ENCODE measurements around the gene NOS1AP.

NOS1AP gene

DNA sequence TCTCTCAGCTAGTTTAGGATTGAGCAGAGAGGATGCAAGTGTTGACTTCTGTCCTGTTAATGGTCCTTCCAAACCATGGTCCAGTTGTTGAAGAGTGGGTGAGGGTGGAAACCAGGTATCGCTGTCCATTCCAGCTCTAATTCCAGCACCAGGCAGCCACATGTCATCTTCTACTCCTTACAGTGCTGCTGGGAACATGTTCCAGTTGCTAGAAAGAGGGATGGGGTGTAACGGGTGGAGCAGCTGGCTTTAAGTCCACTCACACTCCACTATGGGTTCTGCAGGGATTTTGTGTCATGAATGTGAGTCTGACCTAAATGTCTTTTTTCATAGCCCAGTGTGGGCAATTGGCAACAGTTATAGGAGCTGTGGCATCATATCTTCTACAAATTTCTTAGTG lies 25.2 kb downstream of the NOS1AP start:
- Histone ChIP-seq H3K9ac (ENCODE audit: low read length) (no peak overlapping the region), H3K9me3 (replicated peaks; ENCODE audit: insufficient read depth, low read length) (no peaks in the 10 kb centered on the region), H2AFZ (ENCODE audit: low read length) (no peak overlapping the region), H3K4me3 (ENCODE audit: low read length) (no peak overlapping the region), H3K79me2 (ENCODE audit: low read length) (no peaks in the 10 kb centered on the region), H3K27me3 (replicated peaks; ENCODE audit: insufficient read depth, low read length) (no peaks in the 10 kb centered on the region), H3K36me3 (replicated peaks; ENCODE audit: insufficient read depth, low read length) (no peaks in the 10 kb centered on the region), H3K27ac (ENCODE audit: low read length) (no peak overlapping the region), H3K9me2 (replicated peaks; ENCODE audit: insufficient read depth, low read length) (no peaks in the 10 kb centered on the region), H4K20me1 (ENCODE audit: insufficient read depth, low read length) (no peaks in the 10 kb centered on the region), H3K4me2 (ENCODE audit: low read depth, low read length) (no peak overlapping the region), H3K4me1 (ENCODE audit: low read length) (no peaks in the 10 kb centered on the region), H3F3A (ENCODE audit: insufficient read depth, low read length) (no peaks in the 10 kb centered on the region)
- no peak for DNase-seq
- TF ChIP-seq, protein P1, sequence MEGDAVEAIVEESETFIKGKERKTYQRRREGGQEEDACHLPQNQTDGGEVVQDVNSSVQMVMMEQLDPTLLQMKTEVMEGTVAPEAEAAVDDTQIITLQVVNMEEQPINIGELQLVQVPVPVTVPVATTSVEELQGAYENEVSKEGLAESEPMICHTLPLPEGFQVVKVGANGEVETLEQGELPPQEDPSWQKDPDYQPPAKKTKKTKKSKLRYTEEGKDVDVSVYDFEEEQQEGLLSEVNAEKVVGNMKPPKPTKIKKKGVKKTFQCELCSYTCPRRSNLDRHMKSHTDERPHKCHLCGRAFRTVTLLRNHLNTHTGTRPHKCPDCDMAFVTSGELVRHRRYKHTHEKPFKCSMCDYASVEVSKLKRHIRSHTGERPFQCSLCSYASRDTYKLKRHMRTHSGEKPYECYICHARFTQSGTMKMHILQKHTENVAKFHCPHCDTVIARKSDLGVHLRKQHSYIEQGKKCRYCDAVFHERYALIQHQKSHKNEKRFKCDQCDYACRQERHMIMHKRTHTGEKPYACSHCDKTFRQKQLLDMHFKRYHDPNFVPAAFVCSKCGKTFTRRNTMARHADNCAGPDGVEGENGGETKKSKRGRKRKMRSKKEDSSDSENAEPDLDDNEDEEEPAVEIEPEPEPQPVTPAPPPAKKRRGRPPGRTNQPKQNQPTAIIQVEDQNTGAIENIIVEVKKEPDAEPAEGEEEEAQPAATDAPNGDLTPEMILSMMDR (IDR thresholded peaks at IDR 0.05; ENCODE audit: low read length): no peak
- no peak for TF ChIP-seq EZH2phosphoT487 (IDR thresholded peaks at IDR 0.05; ENCODE audit: low read length)
- TF ChIP-seq EZH2 (optimal IDR thresholded peaks at IDR 0.05; ENCODE audit: low read depth, low read length): no peak

DNA sequence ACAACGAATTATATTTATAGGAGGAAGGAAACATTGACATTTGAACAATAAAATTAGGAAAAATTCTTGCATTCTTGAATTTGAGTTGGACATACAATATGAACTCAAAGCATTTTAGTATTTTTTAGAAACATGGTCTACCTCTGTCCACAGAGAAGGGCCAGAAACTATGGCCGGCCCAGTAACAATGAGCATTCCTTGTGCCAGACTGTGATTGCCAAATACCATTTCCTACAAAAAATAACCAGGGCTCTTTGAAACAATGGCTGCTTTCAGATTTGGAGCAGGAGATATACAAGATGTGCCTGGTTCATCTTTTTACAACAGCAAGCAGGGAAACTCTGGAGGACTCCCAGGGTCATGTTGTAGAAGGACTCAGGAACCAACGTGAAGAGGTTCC lies 38.4 kb downstream of the NOS1AP start:
- Histone ChIP-seq H3K79me2 (ENCODE audit: low read length) (0 out of 2 replicates have a peak, but pooled peaks cover 4% of the 10 kb centered on the region), H3K4me3 (ENCODE audit: low read length) (no peak overlapping the region), H3K4me2 (ENCODE audit: low read depth, low read length) (no peak overlapping the region), H3K36me3 (replicated peaks; ENCODE audit: insufficient read depth, low read length) (no peaks in the 10 kb centered on the region), H4K20me1 (ENCODE audit: insufficient read depth, low read length) (no peaks in the 10 kb centered on the region), H3K9ac (ENCODE audit: low read length) (no peak overlapping the region), H3K27ac (ENCODE audit: low read length) (no peak overlapping the region), H3K4me1 (ENCODE audit: low read length) (peaks cover 11% of the 10 kb centered on the region), H2AFZ (ENCODE audit: low read length) (no peak overlapping the region), H3K9me3 (replicated peaks; ENCODE audit: insufficient read depth, low read length) (no peaks in the 10 kb centered on the region), H3K27me3 (replicated peaks; ENCODE audit: insufficient read depth, low read length) (no peaks in the 10 kb centered on the region), H3F3A (ENCODE audit: insufficient read depth, low read length) (peaks cover 10% of the 10 kb centered on the region; the same call in 1 of the 2 replicates), H3K9me2 (replicated peaks; ENCODE audit: insufficient read depth, low read length) (no peaks in the 10 kb centered on the region)
- TF ChIP-seq, protein P1 (IDR thresholded peaks at IDR 0.05; ENCODE audit: low read length): no peak
- no peak for TF ChIP-seq EZH2 (optimal IDR thresholded peaks at IDR 0.05; ENCODE audit: low read depth, low read length)
- TF ChIP-seq EZH2phosphoT487 (IDR thresholded peaks at IDR 0.05; ENCODE audit: low read length): no peak
- DNase-seq: no peak

DNA sequence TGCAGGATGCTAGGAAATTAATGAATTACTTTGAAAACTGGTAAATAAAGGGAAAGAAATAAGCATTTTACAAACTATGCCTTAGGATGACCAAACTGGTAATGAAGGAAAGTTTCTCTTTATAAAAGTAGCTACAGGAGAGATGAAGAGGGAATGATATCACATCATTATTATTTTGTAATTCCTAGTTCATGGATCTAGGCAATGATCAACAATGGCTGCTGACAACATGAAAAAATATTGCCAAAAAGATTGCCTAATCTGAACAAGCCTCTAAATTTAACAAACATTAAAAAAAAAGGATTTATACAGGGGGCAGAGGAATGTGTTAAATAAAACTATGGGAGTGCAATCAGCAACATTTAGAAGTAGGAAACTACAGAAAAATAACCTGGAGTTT lies 38.9 kb downstream of the NOS1AP start:
- Histone ChIP-seq H3K36me3 (replicated peaks; ENCODE audit: insufficient read depth, low read length) (no peaks in the 10 kb centered on the region), H3K79me2 (ENCODE audit: low read length) (0 out of 2 replicates have a peak, but pooled peaks cover 4% of the 10 kb centered on the region), H3K9me2 (replicated peaks; ENCODE audit: insufficient read depth, low read length) (no peaks in the 10 kb centered on the region), H3K4me3 (ENCODE audit: low read length) (no peak overlapping the region), H3K4me1 (ENCODE audit: low read length) (peaks cover 11% of the 10 kb centered on the region), H3F3A (ENCODE audit: insufficient read depth, low read length) (peaks cover 10% of the 10 kb centered on the region; the same call in 1 of the 2 replicates), H3K27me3 (replicated peaks; ENCODE audit: insufficient read depth, low read length) (no peaks in the 10 kb centered on the region), H4K20me1 (ENCODE audit: insufficient read depth, low read length) (no peaks in the 10 kb centered on the region), H2AFZ (ENCODE audit: low read length) (no peak overlapping the region), H3K27ac (ENCODE audit: low read length) (no peak overlapping the region), H3K9ac (ENCODE audit: low read length) (no peak overlapping the region), H3K4me2 (ENCODE audit: low read depth, low read length) (no peak overlapping the region), H3K9me3 (replicated peaks; ENCODE audit: insufficient read depth, low read length) (no peaks in the 10 kb centered on the region)
- DNase-seq: no peak
- TF ChIP-seq EZH2 (optimal IDR thresholded peaks at IDR 0.05; ENCODE audit: low read depth, low read length) (no peak), EZH2phosphoT487 (IDR thresholded peaks at IDR 0.05; ENCODE audit: low read length) (no peak)
- TF ChIP-seq, protein P1 (IDR thresholded peaks at IDR 0.05; ENCODE audit: low read length): no peak
